ENCODE measurements around the gene TST. TPM values are rescaled to one million over a fixed set of nuclear protein-coding genes. Genes with fewer than 3 reads are reported as not detected.

Gene TST
- 47.6 and 49.4 TPM in 2 replicates for polyA plus RNA-seq (2012; rRNA removed)
- 23.5 and 33.3 TPM in 2 replicates for polyA plus RNA-seq (2012; cell fraction: cytosol; rRNA removed)
- 28.9 and 41.6 TPM in 2 replicates for polyA plus RNA-seq (2012; cell fraction: nucleus; rRNA removed)

GRCh38 chr22:37019309-37020191 lies at the start of gene TST, which contains the start of gene MPST:
Gene TST, minus strand, starts transcription at chr22:37019447. Its CDS starts 715 bp downstream, at chr22:37018732.
Gene MPST, plus strand, starts transcription at chr22:37019742. Its CDS starts 95 bp downstream, at chr22:37019837.
- no peaks in the 10 kb centered on the region for H4K20me1 ChIP-seq (ENCODE audit: insufficient read depth)
- peaks cover 3 to 9% of the 10 kb centered on the region in 2 experiments for H3K36me3 ChIP-seq (replicated peaks in 1 of 2; ENCODE audit: control insufficient read depth in 1 of 2, insufficient read depth in 2 of 2, low read length in 1 of 2)
- TF ChIP-seq YY1 (IDR thresholded peaks at IDR 0.05; ENCODE audit: low read depth) (peak; percentile 57; the same call in 1 of the 2 replicates), SIN3A (IDR thresholded peaks at IDR 0.05; ENCODE audit: borderline replicate concordance, low read depth, low read length) (peak; percentile 42; the same call in 1 of the 2 replicates), TAF1 (IDR thresholded peaks at IDR 0.05; ENCODE audit: borderline replicate concordance, low read depth, low read length) (peak; percentile 77), CTCF (IDR thresholded peaks at IDR 0.05) (0 out of 2 replicates have a peak, but pooled peaks have one; percentile 18), USF2 (IDR thresholded peaks at IDR 0.05; ENCODE audit: borderline replicate concordance, low read depth, low read length) (no peak), FOXM1 (IDR thresholded peaks at IDR 0.05; ENCODE audit: low read depth) (no peak), MXI1 (IDR thresholded peaks at IDR 0.05; ENCODE audit: low read depth, low read length) (peak; percentile 7; the same call in 1 of the 2 replicates), FOXJ3 (CRISPR knock-in tag; IDR thresholded peaks at IDR 0.05) (no peak), GABPA (IDR thresholded peaks at IDR 0.05; ENCODE audit: low read depth) (no peak), JUND (IDR thresholded peaks at IDR 0.05) (no peak), MAX (IDR thresholded peaks at IDR 0.05; ENCODE audit: low read depth) (no peak), POLR2AphosphoS5 (IDR thresholded peaks at IDR 0.05; ENCODE audit: low read depth, low read length) (peak; percentile 31; the same call in 1 of the 2 replicates), ZBTB33 (IDR thresholded peaks at IDR 0.05; ENCODE audit: borderline replicate concordance, low read depth) (no peak)
- peak within 1 kb of the TSS; percentile 94 for H3K4me2 ChIP-seq
- DNase-seq: peak; percentile 97
- POLR2A ChIA-PET: interaction anchor here (0.7 to 1.8 kb wide), 3 partner anchors 9 to 225 kb away, joined by 3 to 5 read pairs (median 4); partner anchors contain the start of gene KCTD17
- peaks cover 12 to 28% of the 10 kb centered on the region in 2 experiments; a peak in 2 of 4 replicates for H3K4me1 ChIP-seq (ENCODE audit: control insufficient read depth in 1 of 2, insufficient read depth in 2 of 2, low read depth in 1 of 2, low read length in 1 of 2)
- H3K27ac ChIP-seq (ENCODE audit: low read depth in 2 of 2, low read length in 1 of 2): peak within 1 kb of the TSS; percentile 42 to 89
- whole genome bisulfite sequencing (ENCODE audit: low lambda C conversion rate): 2% methylated on average over 14 of the region's 107 CpGs
- H3K9me2 ChIP-seq: no peaks in the 10 kb centered on the region
- peak within 1 kb of the TSS; percentile 71 for H3K9ac ChIP-seq
- CTCF ChIA-PET: interaction anchor here (0.7 to 2.3 kb wide), 12 partner anchors 9 to 262 kb away, joined by 3 to 17 read pairs (median 3); no protein-coding TSS in a partner anchor
- H3K4me3 ChIP-seq (ENCODE audit: low read depth in 2 of 2, low read length in 1 of 2): peak within 1 kb of the TSS; percentile 92 to 94
- H3K27me3 ChIP-seq (ENCODE audit: insufficient read depth): no peaks in the 10 kb centered on the region
- H3K9me3 ChIP-seq: no peaks in the 10 kb centered on the region
- no peaks in the 10 kb centered on the region for H3F3A ChIP-seq (replicated peaks; ENCODE audit: insufficient read depth)
- peaks cover 41% of the 10 kb centered on the region for H3K79me2 ChIP-seq (ENCODE audit: insufficient read depth)
- peak within 1 kb of the TSS; percentile 96 for H2AFZ ChIP-seq (ENCODE audit: low read depth)

Measured in SK-N-SH (cell line).